Activated T-helper 17 cell treated with anti-CD3 and anti-CD28 coated beads, Interleukin-2, amount 50 U/mL, for 72 hours (primary cell): Measurements from ENCODE around the gene FXR2. TPM values are rescaled to one million over a fixed set of nuclear protein-coding genes. Genes with fewer than 3 reads are reported as not detected.
"Not testable (repeated sequence)": the region's sequence is repeated elsewhere in the genome, so short reads cannot be mapped to it uniquely, and the experiment has no call there.

Experiments
- ATAC-seq: fragments of 150-1000 bp; cut with Tn5 transposase; replicated peaks from 2 replicates; pipeline ENCODE4 v1.10.0; 2021; ENCODE audit warnings: mild to moderate bottlenecking, moderate library complexity
- H3K27ac Mint-ChIP-seq: one replicate; pipeline ENCODE4 v1.8.0; 2022; ENCODE audit warnings: mixed read lengths
- H3K27me3 Mint-ChIP-seq: one replicate; pipeline ENCODE4 v1.8.0; 2022; ENCODE audit warnings: mixed read lengths
- H3K36me3 Mint-ChIP-seq: one replicate; pipeline ENCODE4 v1.8.0; 2022; ENCODE audit warnings: low read depth, mild to moderate bottlenecking, mixed read lengths
- H3K4me1 Mint-ChIP-seq: one replicate; pipeline ENCODE4 v1.8.0; 2022; ENCODE audit warnings: mixed read lengths
- H3K4me3 Mint-ChIP-seq: one replicate; pipeline ENCODE4 v1.8.0; 2022; ENCODE audit warnings: mild to moderate bottlenecking, mixed read lengths
- H3K9me3 Mint-ChIP-seq: one replicate; pipeline ENCODE4 v1.8.0; 2022; ENCODE audit warnings: mixed read lengths
- total RNA-seq, 2 donors: library from RNA; stranded (reverse); gene quantifications; one replicate each; pipeline ENCODE4 v1.2.3, GENCODE V29; 2022

Gene FXR2
- total RNA-seq, 2 donors from 2014 or later = 34.4 to 37.0 TPM

- Mint-ChIP-seq H3K9me3 (no peaks in the 10 kb centered on the region), H3K4me1 (peaks cover 27% of the 10 kb centered on the region), H3K36me3 (peaks cover 34% of the 10 kb centered on the region), H3K4me3 (peak overlapping the region; percentile 86), H3K27ac (peak overlapping the region; percentile 86), H3K27me3 (no peaks in the 10 kb centered on the region)
- ATAC-seq = no peak
Measured at GRCh38 chr17:7613769-7614424, 800 bp downstream of the FXR2 start.

GRCh38 chr17:7612294-7612640 is 2.4 kb downstream of the FXR2 start:
- H3K4me3 Mint-ChIP-seq = peak overlapping the region; percentile 86
- no peaks in the 10 kb centered on the region for H3K9me3 Mint-ChIP-seq
- no peaks in the 10 kb centered on the region for H3K27me3 Mint-ChIP-seq
- ATAC-seq = no peak
- H3K36me3 Mint-ChIP-seq = peaks cover 40% of the 10 kb centered on the region
- H3K4me1 Mint-ChIP-seq = peaks cover 27% of the 10 kb centered on the region
- H3K27ac Mint-ChIP-seq = peak overlapping the region; percentile 86

DNA sequence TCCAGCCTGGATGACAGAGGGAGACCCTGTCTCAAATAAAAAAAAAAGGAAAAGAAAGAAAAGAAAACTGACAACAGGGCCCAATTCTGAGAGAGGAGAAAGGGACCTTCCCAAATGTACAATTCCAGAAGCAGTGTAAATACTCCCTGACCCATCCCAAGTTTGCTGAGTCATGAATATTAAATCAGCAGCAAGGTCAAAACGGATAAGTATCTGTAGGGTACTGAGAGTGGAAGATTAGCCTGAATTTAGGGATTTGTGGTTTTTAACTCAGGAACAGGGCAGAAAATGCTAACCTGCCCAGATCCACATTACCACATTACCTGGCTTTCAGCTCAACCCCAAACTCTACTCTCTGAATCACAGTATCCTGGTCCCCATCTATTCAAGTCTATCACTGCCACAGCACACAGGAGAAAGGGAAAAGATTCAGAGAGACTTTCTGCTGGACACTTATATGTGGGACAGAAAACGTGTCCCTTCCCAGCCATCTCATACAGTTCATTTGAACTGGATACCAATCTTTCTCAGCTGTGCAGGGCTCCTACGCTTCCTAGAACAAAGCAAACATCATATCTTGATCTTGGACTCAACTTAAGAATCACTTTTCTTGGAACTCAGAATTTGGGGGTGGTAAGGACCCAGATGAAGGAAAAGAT is 2.9 kb downstream of the FXR2 start:
- H3K4me3 Mint-ChIP-seq = peak overlapping the region; percentile 86
- H3K27ac Mint-ChIP-seq = no peak overlapping the region
- H3K4me1 Mint-ChIP-seq = peaks cover 27% of the 10 kb centered on the region
- H3K27me3 Mint-ChIP-seq = no peaks in the 10 kb centered on the region
- no peak for ATAC-seq
- peaks cover 40% of the 10 kb centered on the region for H3K36me3 Mint-ChIP-seq
- H3K9me3 Mint-ChIP-seq = no peaks in the 10 kb centered on the region

GRCh38 chr17:7610641-7611040 is 4.1 kb downstream of the FXR2 start:
- Mint-ChIP-seq H3K9me3 (no peaks in the 10 kb centered on the region), H3K36me3 (peaks cover 49% of the 10 kb centered on the region), H3K4me3 (no peak overlapping the region), H3K27ac (no peak overlapping the region), H3K4me1 (peaks cover 27% of the 10 kb centered on the region), H3K27me3 (no peaks in the 10 kb centered on the region)
- no peak for ATAC-seq

- Mint-ChIP-seq H3K27me3 (no peaks in the 10 kb centered on the region), H3K4me3 (no peak overlapping the region), H3K9me3 (no peaks in the 10 kb centered on the region), H3K27ac (peak overlapping the region; percentile 15), H3K4me1 (peaks cover 4% of the 10 kb centered on the region), H3K36me3 (peaks cover 72% of the 10 kb centered on the region)
- ATAC-seq = no peak
Measured at GRCh38 chr17:7606280-7606679, 8.4 kb downstream of the FXR2 start.

- H3K9me3 Mint-ChIP-seq, H3K4me3 Mint-ChIP-seq, H3K27ac Mint-ChIP-seq, H3K27me3 Mint-ChIP-seq, ATAC-seq, H3K4me1 Mint-ChIP-seq: not testable (repeated sequence)
- peaks cover 96% of the 10 kb centered on the region for H3K36me3 Mint-ChIP-seq
Measured at GRCh38 chr17:7597561-7597960, 17.1 kb downstream of the FXR2 start.

DNA sequence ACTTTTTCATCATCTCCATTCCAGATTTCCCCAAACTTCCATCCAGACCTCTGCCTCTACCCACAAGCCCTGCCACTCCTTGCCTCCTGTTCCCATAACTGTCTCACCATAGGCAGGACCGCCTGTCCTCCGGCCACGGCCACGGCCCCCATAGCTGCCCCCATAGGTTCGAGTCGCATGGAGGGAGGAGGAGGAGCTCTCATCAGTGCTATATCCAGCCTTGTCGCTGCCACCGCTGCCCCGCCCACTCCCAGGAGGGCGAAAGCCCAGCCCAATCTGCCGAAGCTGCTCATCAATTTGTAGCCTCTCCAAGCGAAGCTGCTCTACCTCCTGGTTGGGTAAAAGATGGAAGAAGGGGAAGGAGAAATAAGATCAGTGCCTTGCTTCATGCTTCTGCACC is 21.4 kb downstream of the FXR2 start:
- Mint-ChIP-seq H3K36me3 (peaks cover 78% of the 10 kb centered on the region), H3K27ac (no peak overlapping the region)

GRCh38 chr17:7592422-7593021 is 22.2 kb downstream of the FXR2 start:
- no peaks in the 10 kb centered on the region for H3K4me1 Mint-ChIP-seq

More for the DNA sequence above, 21.4 kb downstream of the FXR2 start:
- H3K4me3 Mint-ChIP-seq = no peak overlapping the region
- no peaks in the 10 kb centered on the region for H3K9me3 Mint-ChIP-seq
- no peaks in the 10 kb centered on the region for H3K4me1 Mint-ChIP-seq
- H3K27me3 Mint-ChIP-seq = no peaks in the 10 kb centered on the region
- no peak for ATAC-seq

DNA sequence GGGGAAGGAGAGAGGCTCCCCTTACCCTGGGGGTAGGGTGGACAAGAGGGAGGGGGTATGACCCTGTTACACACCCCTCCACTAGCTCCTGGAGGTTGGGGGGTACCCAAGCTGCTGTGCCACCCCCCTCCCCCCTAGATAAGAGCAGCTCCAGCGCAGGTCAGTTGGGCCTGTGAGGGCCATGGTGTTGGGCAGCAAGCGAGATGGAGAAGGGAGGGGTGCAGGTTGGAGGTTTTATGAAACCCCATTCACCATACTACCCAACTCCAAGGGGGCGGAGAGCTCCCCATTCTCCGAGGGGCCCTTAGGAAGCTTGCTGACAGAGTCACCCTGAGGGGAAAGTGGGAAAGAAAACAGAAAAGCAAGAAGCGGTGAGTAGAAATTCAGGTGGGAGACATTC is 23.1 kb downstream of the FXR2 start:
- Mint-ChIP-seq H3K4me1 (no peaks in the 10 kb centered on the region), H3K27ac (peak overlapping the region; percentile 58), H3K36me3 (peaks cover 79% of the 10 kb centered on the region), H3K4me3 (no peak overlapping the region), H3K9me3 (no peaks in the 10 kb centered on the region), H3K27me3 (no peaks in the 10 kb centered on the region)
- no peak for ATAC-seq

More at GRCh38 chr17:7592422-7593021, 22.2 kb downstream of the FXR2 start:
- no peak overlapping the region for H3K27ac Mint-ChIP-seq
- ATAC-seq = no peak
- H3K9me3 Mint-ChIP-seq = no peaks in the 10 kb centered on the region
- no peaks in the 10 kb centered on the region for H3K27me3 Mint-ChIP-seq
- H3K4me3 Mint-ChIP-seq = no peak overlapping the region
- H3K36me3 Mint-ChIP-seq = peaks cover 80% of the 10 kb centered on the region

DNA sequence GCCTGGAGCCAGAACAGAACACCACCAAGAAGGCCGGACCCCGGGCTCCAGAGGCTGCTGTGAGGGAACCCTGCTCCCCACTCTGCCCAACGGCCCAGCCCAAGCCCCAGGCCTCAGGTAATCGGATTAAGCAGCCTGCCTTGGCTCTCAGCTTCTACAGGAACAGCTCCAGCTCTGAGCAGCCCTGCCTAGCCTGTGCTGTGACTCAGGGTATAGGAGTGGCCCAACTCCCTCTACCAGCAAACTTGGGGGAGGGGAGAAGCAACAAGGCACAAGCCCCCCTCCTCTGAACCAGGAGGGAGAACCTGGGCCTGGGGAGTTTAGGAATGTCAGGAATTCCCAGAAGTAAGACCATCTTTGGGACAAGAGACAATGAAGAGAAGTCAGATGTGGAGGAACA is 24.0 kb downstream of the FXR2 start:
- Mint-ChIP-seq H3K36me3 (peaks cover 72% of the 10 kb centered on the region), H3K9me3 (no peaks in the 10 kb centered on the region), H3K4me1 (peaks cover 1% of the 10 kb centered on the region), H3K27ac (peak overlapping the region; percentile 78), H3K27me3 (no peaks in the 10 kb centered on the region), H3K4me3 (no peak overlapping the region)
- ATAC-seq = no peak

DNA sequence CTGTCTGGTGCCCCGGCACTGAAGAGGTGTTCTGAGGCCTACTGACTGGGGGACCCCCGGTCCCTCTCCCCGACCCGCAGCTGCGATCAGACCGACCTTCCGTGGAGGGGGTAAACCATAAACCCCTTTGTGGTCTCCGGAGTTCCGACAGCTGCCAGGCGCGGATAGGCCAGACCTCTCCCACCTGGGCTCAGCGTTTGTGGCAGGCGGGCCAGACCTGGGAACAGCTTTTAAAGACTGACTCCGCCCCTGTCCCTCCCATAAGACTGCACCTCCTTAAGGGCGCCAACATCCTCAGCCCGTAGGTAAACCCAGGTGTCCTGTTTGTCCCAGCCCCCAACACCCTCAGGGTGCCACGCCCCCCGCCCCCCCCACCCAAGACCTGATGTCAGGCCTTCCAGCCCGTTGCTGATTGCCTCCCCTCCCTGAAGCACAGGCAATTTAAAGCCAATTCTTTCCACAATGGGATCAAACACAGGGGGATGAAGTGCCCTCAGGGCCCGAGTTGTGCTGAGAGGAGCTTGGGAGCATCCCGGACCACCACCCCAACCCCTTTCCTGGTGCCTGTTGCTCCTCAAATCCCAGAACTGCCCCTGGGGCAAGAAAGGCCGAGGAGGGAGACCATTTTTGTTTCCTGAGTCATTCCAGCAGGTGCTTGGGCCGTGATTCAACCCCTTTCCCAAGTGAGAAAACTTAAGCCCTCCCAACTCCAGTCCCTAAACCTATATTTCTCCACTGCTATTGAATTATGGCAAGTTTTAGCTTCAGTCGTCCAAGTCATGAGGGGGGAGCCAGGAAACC is 24.6 kb downstream of the FXR2 start, which contains the start of gene SOX15:
Gene SOX15, minus strand, starts transcription at position 204 of the 801 bp plus-strand sequence. CDS start 418 bp downstream, outside the sequence.
- peak within 1 kb of the TSS; percentile 78 for H3K27ac Mint-ChIP-seq
- peaks cover 71% of the 10 kb centered on the region for H3K36me3 Mint-ChIP-seq
- ATAC-seq = no peak
- no peak within 1 kb of the TSS for H3K4me3 Mint-ChIP-seq
- no peaks in the 10 kb centered on the region for H3K9me3 Mint-ChIP-seq
- peaks cover 4% of the 10 kb centered on the region for H3K4me1 Mint-ChIP-seq
- no peaks in the 10 kb centered on the region for H3K27me3 Mint-ChIP-seq

GRCh38 chr17:7589204-7589868 is 25.4 kb downstream of the FXR2 start:
- Mint-ChIP-seq H3K4me3 (no peak overlapping the region), H3K27me3 (no peaks in the 10 kb centered on the region), H3K4me1 (peaks cover 8% of the 10 kb centered on the region), H3K36me3 (peaks cover 72% of the 10 kb centered on the region), H3K27ac (no peak overlapping the region), H3K9me3 (no peaks in the 10 kb centered on the region)
- peak; percentile 84 for ATAC-seq

DNA sequence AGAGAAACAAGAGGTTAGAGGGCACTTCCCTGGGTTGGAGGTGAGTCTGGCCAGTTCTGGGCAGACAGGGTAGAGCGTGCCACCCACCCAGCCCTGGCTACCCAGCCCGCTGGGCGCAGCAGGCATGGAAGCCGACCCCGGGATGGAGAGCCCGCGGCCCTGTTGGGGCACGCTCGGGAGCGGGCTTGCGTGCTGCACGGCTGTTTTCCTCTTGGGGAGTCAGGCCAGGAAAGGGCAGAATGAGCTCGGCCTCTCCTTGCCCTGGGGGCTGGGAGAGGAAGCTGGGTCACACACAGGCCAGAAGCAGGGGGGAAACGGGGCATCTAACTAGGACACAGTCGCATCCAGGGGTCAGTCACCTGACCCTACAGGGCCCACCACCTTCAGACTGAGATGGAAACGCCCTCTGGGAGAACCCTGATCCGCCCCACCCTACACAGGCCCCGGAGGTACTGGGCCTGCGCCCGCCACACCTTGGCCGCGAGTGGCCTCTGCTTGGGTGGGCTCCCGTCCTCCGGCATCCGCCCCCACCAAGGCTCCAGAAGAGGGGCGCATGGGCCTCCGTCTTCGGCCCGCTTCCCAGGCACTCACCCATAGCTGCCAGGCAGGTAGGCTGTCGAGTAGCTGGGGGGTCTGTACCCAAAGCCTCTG is 26.0 kb downstream of the FXR2 start:
- Mint-ChIP-seq H3K36me3 (peaks cover 72% of the 10 kb centered on the region), H3K27ac (no peak overlapping the region), H3K9me3 (no peaks in the 10 kb centered on the region), H3K4me3 (no peak overlapping the region), H3K4me1 (peaks cover 8% of the 10 kb centered on the region), H3K27me3 (no peaks in the 10 kb centered on the region)
- no peak for ATAC-seq
